K562 (cell line): ENCODE measurements around the gene TRDN. TPM values are rescaled to one million over a fixed set of nuclear protein-coding genes. Genes with fewer than 3 reads are reported as not detected.

Source experiments
- ATAC-seq: fragments of 200-7000 bp; cut with Tn5 transposase; 3 replicates; pipeline ENCODE4 v1.9.1; 2020; ENCODE audit warnings: moderate library complexity
- BruUV-seq: library from RNA; stranded (reverse); fragments of 400-500 nt; replicated peaks from 2 replicates; lab custom pipeline; 2021; lab: Mats Ljungman, UMichigan
- CTCF ChIA-PET: fragments of 300-600 bp; formaldehyde crosslinking; extraction: SDS; loops from one replicate; lab custom pipeline; 2021; ENCODE audit warnings: low intra/inter-chr PET ratio; lab: Yijun Ruan, JAX
- POLR2A ChIA-PET: fragments of 300-600, 350-650 bp; sonication (Branson Sonifier 250); formaldehyde crosslinking; extraction: SDS; loops from one replicate; lab custom pipeline; 2021; ENCODE audit warnings: antibody characterized with exemption, inconsistent platforms; lab: Yijun Ruan, JAX
- DNase-seq, 4 experiments: peaks; one replicate each; pipeline versions ENCODE4 v3.0.0 to v3.0.0-alpha.2; 2011 to 2018; ENCODE audit warnings: low spot score in 3 of 4, mixed read lengths in 3 of 4; ENCODE audit errors: extremely low read depth in 1 of 4
- FAIRE-seq: peaks from 2 replicates; lab custom pipeline; 2011; peaks lifted over from hg19 to GRCh38; lab: Jason Lieb, UNC
- H2AFZ ChIP-seq: 2 replicates; pipeline ENCODE4 v1.6.0; 2011; ENCODE audit warnings: low read depth, low read length, control low read depth, inconsistent platforms
- H3K27ac ChIP-seq: fragments of 200-600 bp; 3 replicates; pipeline ENCODE4 v1.8.0; 2011; ENCODE audit warnings: low read depth, mild to moderate bottlenecking, control low read depth, inconsistent platforms, low read length, moderate library complexity, mixed read lengths; ENCODE audit errors: extremely low read depth
- H3K27me3 ChIP-seq, 2 experiments: fragments of 300-600 bp in 1 of 2; 2 replicates in 1 of 2; 3 replicates in 1 of 2; pipeline versions ENCODE4 v1.6.0 to v1.8.0; 2011; ENCODE audit warnings: inconsistent platforms in 2 of 2, low read length in 2 of 2, mild to moderate bottlenecking in 1 of 2, mixed read lengths in 1 of 2, moderate library complexity in 1 of 2; ENCODE audit not compliant: control insufficient read depth in 2 of 2, insufficient read depth in 2 of 2
- H3K36me3 ChIP-seq: fragments of 300-600 bp; 3 replicates; pipeline ENCODE4 v1.8.0; 2011; ENCODE audit warnings: mild to moderate bottlenecking, low read length, inconsistent platforms; ENCODE audit not compliant: control insufficient read depth, insufficient read depth
- H3K4me1 ChIP-seq, 2 experiments: fragments of 200-600 bp in 1 of 2; replicated peaks in 1 of 2; 2 replicates in 1 of 2; 3 replicates in 1 of 2; pipeline versions ENCODE4 v1.5.1 to v1.8.0; 2011; ENCODE audit warnings: inconsistent platforms in 2 of 2, low read length in 2 of 2, mild to moderate bottlenecking in 1 of 2, mixed read lengths in 1 of 2, moderate library complexity in 1 of 2; ENCODE audit not compliant: control insufficient read depth in 2 of 2, insufficient read depth in 2 of 2
- H3K4me2 ChIP-seq: 2 replicates; pipeline ENCODE4 v1.6.1; 2011; ENCODE audit warnings: low read length, control low read depth, inconsistent platforms, mixed read lengths; ENCODE audit not compliant: insufficient read depth
- H3K4me3 ChIP-seq: fragments of 200-600 bp; sonication (generic), shearing (Covaris generic); 2 replicates; pipeline ENCODE4 v1.5.1; 2016; ENCODE audit warnings: control low read depth, inconsistent platforms
- H3K79me2 ChIP-seq: fragments of 200-600 bp; 3 replicates; pipeline ENCODE4 v1.8.0; 2011; ENCODE audit warnings: low read length, inconsistent platforms; ENCODE audit not compliant: control insufficient read depth, insufficient read depth
- H3K9ac ChIP-seq, 2 experiments: 2 replicates each; pipeline versions ENCODE4 v1.6.0 to v1.6.1; 2011; ENCODE audit warnings: low read depth in 2 of 2, low read length in 2 of 2, control low read depth in 1 of 2, inconsistent platforms in 1 of 2, mild to moderate bottlenecking in 1 of 2, mixed read lengths in 1 of 2; ENCODE audit not compliant: insufficient read depth in 1 of 2
- H3K9me1 ChIP-seq: one replicate; pipeline ENCODE4 v1.6.0; 2011; ENCODE audit warnings: inconsistent platforms, mild to moderate bottlenecking, low read length, moderate library complexity; ENCODE audit not compliant: control insufficient read depth, insufficient read depth
- H3K9me3 ChIP-seq: replicated peaks from 2 replicates; pipeline ENCODE4 v1.5.1; 2011; ENCODE audit warnings: low read depth, low read length, inconsistent platforms; ENCODE audit not compliant: control insufficient read depth, insufficient read depth
- H4K20me1 ChIP-seq: replicated peaks from 2 replicates; pipeline ENCODE4 v1.6.1; 2011; ENCODE audit warnings: low read length, inconsistent platforms, mixed read lengths; ENCODE audit not compliant: control insufficient read depth, insufficient read depth
- CEBPZ ChIP-seq: fragments of 150-350 bp; IDR thresholded peaks from 2 replicates; pipeline ENCODE4 v1.6.1; 2014; ENCODE audit warnings: low read depth, mild to moderate bottlenecking, low read length, borderline replicate concordance
- HES1 ChIP-seq: fragments of 450-650 bp; IDR thresholded peaks from 2 replicates; pipeline ENCODE4 v1.6.1; 2016; ENCODE audit warnings: low read depth, mild to moderate bottlenecking, moderate library complexity
- HIVEP1 ChIP-seq: fragments of 250-450 bp; sonication (Bioruptor Pico); IDR thresholded peaks from 2 replicates; pipeline ENCODE4 v1.4.0; 2020; ENCODE audit warnings: mild to moderate bottlenecking
- RCOR1 ChIP-seq, 2 experiments: IDR thresholded peaks; 2 replicates each; pipeline ENCODE4 v1.6.1; 2012; ENCODE audit warnings: low read depth in 2 of 2, low read length in 2 of 2, borderline replicate concordance in 1 of 2, improper control_type of control experiment in 1 of 2
- TAF15 ChIP-seq: fragments of 200-400 bp; formaldehyde crosslinking; IDR thresholded peaks from 2 replicates; pipeline ENCODE4 v1.6.1; 2017; ENCODE audit warnings: mild to moderate bottlenecking, low read depth, low read length, moderate library complexity
- ZHX1 ChIP-seq: fragments of 150-350 bp; conservative IDR thresholded peaks from 2 replicates; pipeline ENCODE4 v1.6.1; 2014; ENCODE audit warnings: low read length
- ZKSCAN3 ChIP-seq: fragments of 250-450 bp; sonication (Bioruptor Pico); IDR thresholded peaks from 2 replicates; pipeline ENCODE4 v1.4.0; 2020
- ZNF707 ChIP-seq: fragments of 250-450 bp; sonication (Bioruptor Pico); conservative IDR thresholded peaks from 2 replicates; pipeline ENCODE4 v1.8.0; 2022; ENCODE audit warnings: inconsistent platforms, mild to moderate bottlenecking, moderate library complexity
- ZSCAN32 ChIP-seq: fragments of 450-650 bp; formaldehyde crosslinking; IDR thresholded peaks from 2 replicates; pipeline ENCODE4 v1.4.0; 2020; ENCODE audit warnings: mild to moderate bottlenecking, moderate library complexity
- WGBS: fragments of 100-300 bp; shearing (Covaris generic); methylation state at CpG from one replicate; pipeline ENCODE4 v1.1.6; 2016; ENCODE audit warnings: low coverage, mixed read lengths; ENCODE audit not compliant: insufficient coverage; ENCODE audit errors: missing lambda C conversion rate; 5-methylcytosine and 5-hydroxymethylcytosine counted together
- in situ Hi-C: fragments of 300-500 bp; cut with MboI; formaldehyde crosslinking; loops from 4 replicates; pipeline ENCODE4 v1.15.0; 2018; ENCODE audit warnings: inconsistent platforms, mixed read lengths
- intact Hi-C: fragments of 100-400 bp; cut with micrococcal nuclease; formaldehyde crosslinking; loops from 2 replicates; pipeline ENCODE4 v1.14.2; 2022
- polyA plus RNA-seq, 8 experiments: library from polyadenylated mRNA; depleted of rRNA in 4 of 8; stranded (reverse) in 5 of 8; unstranded in 3 of 8; fragments of >200 nt; fragmentation: Nextera tagmentation in 2 of 8; fragmentation: Illumina TruSeq in 1 of 8; extraction: Ambion mirVana in 2 of 8; extraction: Trizol in 1 of 8; gene quantifications; 2 replicates each; pipeline versions ENCODE4 v1.2.1 to v1.2.3, GENCODE V29; 2011 to 2014; ENCODE audit warnings: inconsistent platforms in 1 of 8, missing spikeins in 1 of 8
- total RNA-seq, 7 experiments: library from RNA; depleted of rRNA in 6 of 7; stranded (reverse); fragments of >200 nt in 6 of 7; fragmentation: Illumina TruSeq in 2 of 7; extraction: Trizol in 2 of 7; gene quantifications; 2 replicates each; pipeline versions ENCODE4 v1.2.1 to v1.2.3, GENCODE V29; 2011 to 2021; ENCODE audit warnings: low replicate concordance in 1 of 7
- TF ChIP-seq, protein P1 (sequence below): fragments of 450-650 bp; formaldehyde crosslinking; IDR thresholded peaks from 2 replicates; pipeline ENCODE4 v1.4.0; 2020; ENCODE audit warnings: mild to moderate bottlenecking, mixed read lengths

The TRDN gene
- total and polyA plus RNA-seq, 9 of the 15 experiments (the other 6 are each of a cell fraction or from before 2014, with no cell fraction given), result 0.05 to 0.50 (median 0.16) TPM

DNA sequence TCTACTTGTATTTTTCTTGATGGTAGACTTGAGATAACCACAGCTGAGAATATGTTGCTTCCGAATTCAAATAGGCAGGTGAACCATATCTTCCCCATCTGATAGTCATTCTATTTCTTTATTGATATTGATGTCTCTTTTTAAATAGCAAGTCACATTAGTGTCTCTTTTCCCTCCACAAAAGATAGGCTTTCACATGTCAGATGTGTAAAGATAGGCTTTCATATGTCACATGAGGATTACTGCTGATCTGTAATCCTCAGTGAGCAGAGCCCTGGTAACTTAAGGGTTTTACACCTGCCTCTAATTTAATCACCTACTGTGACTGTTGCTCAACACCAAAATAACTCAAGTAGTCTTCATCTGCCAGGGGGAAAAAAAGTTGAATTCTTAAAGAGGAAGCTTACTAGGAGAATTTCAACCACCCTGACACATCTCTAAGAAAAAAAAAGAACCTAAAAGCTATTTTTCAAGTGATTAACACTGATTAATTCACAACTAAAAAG, 45.3 kb upstream of the TRDN start:
- no TSS peak for BruUV-seq
- FAIRE-seq, result no peak
- intact Hi-C loops, result no loop called here
- Histone ChIP-seq H3K9me1 (no peaks in the 10 kb centered on the region), H3K27ac (no peak overlapping the region), H4K20me1 (no peaks in the 10 kb centered on the region), H3K36me3 (no peaks in the 10 kb centered on the region), H3K4me3 (no peak overlapping the region), H3K79me2 (no peaks in the 10 kb centered on the region), H3K4me2 (no peak overlapping the region), H2AFZ (no peak overlapping the region), H3K4me1 (no peaks in the 10 kb centered on the region), H3K9me3 (no peaks in the 10 kb centered on the region), H3K9ac (no peak overlapping the region), H3K27me3 (no peaks in the 10 kb centered on the region)
- 0% methylated on average over 1 of the region's 1 CpG for WGBS
- TF ChIP-seq TAF15 (no peak), ZSCAN32 (CRISPR knock-in tag) (no peak), CEBPZ (no peak), HIVEP1 (no peak), ZHX1 (no peak), RCOR1 (IDR thresholded peaks at IDR 0.05; ENCODE audit: borderline replicate concordance in 1 of 2, low read depth in 2 of 2, low read length in 2 of 2) (no peak), ZKSCAN3 (no peak), HES1 (no peak), ZNF707 (no peak)
- TF ChIP-seq, protein P1, sequence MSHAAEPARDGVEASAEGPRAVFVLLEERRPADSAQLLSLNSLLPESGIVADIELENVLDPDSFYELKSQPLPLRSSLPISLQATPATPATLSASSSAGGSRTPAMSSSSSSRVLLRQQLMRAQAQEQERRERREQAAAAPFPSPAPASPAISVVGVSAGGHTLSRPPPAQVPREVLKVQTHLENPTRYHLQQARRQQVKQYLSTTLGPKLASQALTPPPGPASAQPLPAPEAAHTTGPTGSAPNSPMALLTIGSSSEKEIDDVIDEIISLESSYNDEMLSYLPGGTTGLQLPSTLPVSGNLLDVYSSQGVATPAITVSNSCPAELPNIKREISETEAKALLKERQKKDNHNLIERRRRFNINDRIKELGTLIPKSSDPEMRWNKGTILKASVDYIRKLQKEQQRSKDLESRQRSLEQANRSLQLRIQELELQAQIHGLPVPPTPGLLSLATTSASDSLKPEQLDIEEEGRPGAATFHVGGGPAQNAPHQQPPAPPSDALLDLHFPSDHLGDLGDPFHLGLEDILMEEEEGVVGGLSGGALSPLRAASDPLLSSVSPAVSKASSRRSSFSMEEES (CRISPR knock-in tag), result no peak
- no peak for DNase-seq
- ChIA-PET CTCF (no interaction called here), POLR2A (no interaction called here)
- in situ Hi-C loops, result no loop called here
- no peak for ATAC-seq
